SK-N-MC (cell line): ENCODE data around the gene MTTP.

Source experiments
- DNase-seq: peaks from one replicate; pipeline ENCODE4 v3.0.0-alpha.2; 2011; ENCODE audit warnings: low read depth, low spot score
- H3K27ac ChIP-seq: fragments of 200-600 bp; sonication (generic); 2 replicates; pipeline ENCODE4 v1.5.1; 2016; ENCODE audit warnings: mixed run types
- H3K36me3 ChIP-seq: fragments of 200-600 bp; sonication (generic); 2 replicates; pipeline ENCODE4 v1.6.1; 2017; ENCODE audit warnings: antibody characterized with exemption, low read length, mixed read lengths; ENCODE audit not compliant: insufficient read depth
- H3K4me3 ChIP-seq: fragments of 200-600 bp; sonication (generic); 2 replicates; pipeline ENCODE4 v1.5.1; 2016
- H3K9ac ChIP-seq: fragments of 200-600 bp; sonication (generic); 2 replicates; pipeline ENCODE4 v1.8.0; 2017; ENCODE audit warnings: mixed run types, mixed read lengths; ENCODE audit not compliant: insufficient read length
- H3K9me3 ChIP-seq: fragments of 200-600 bp; sonication (generic); 2 replicates; pipeline ENCODE4 v1.6.1; 2017; ENCODE audit warnings: low read depth, mild to moderate bottlenecking, antibody characterized with exemption, low read length, moderate library complexity, mixed read lengths
- EZH2 ChIP-seq: fragments of 200-600 bp; sonication (generic); IDR thresholded peaks from one replicate; pipeline ENCODE4 v1.6.1; 2017; ENCODE audit warnings: antibody characterized with exemption
- FOXP2 ChIP-seq: optimal IDR thresholded peaks from 2 replicates; pipeline ENCODE3; 2011; ENCODE audit warnings: mild to moderate bottlenecking, moderate library complexity; ENCODE audit not compliant: insufficient read depth; ENCODE audit errors: extremely low read length, control extremely low read depth
- POLR2AphosphoS5 ChIP-seq: IDR thresholded peaks from 2 replicates; pipeline ENCODE4 v1.6.1; 2012; ENCODE audit warnings: mild to moderate bottlenecking, low read depth, low read length, borderline replicate concordance

The MTTP gene

DNA sequence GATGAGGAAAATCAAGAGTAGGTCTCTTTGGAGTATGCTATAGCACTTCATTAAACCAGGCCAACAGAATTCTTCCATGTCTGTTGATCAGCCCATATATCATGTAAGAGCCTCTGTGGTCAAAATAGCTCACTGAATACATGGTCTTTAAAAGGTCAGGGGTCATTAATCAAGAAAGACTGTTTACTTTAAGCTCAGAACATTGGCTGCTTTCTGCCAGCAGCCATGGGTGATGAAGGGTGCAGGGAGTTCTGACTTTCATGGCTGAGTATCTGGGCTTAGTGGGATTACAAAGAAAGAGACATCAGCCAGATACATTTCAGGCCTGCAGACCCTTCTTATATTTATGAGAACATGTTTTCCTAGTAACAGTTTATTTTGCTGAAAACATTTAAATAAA lies 90.1 kb downstream of the MTTP start:
- Histone ChIP-seq H3K27ac (no peak overlapping the region), H3K9ac (no peak overlapping the region), H3K4me3 (no peak overlapping the region), H3K9me3 (no peaks in the 10 kb centered on the region), H3K36me3 (no peaks in the 10 kb centered on the region)
- TF ChIP-seq FOXP2 (no peak), POLR2AphosphoS5 (no peak), EZH2 (no peak)
- DNase-seq: no peak

DNA sequence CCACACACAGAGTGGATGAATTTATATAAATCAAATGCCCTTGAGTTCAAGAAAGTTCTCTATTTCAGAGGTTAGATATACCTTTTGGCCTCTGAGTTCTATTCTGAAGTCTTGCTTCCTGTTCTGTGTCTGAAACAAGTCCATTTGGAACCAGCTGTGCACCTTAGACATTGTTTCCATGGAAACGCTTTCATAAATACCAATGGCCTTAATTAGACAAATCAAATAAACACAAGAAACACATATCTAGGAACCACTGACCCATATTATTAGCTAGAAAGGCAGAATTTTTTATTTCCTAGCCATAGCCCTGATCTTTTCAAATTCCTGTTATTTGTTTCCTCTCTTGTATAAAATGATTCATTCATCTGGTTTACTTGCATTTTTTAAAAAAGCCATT lies 91.4 kb downstream of the MTTP start:
- Histone ChIP-seq H3K27ac (no peak overlapping the region), H3K36me3 (no peaks in the 10 kb centered on the region), H3K9me3 (no peaks in the 10 kb centered on the region), H3K9ac (no peak overlapping the region), H3K4me3 (no peak overlapping the region)
- TF ChIP-seq FOXP2 (no peak), EZH2 (no peak), POLR2AphosphoS5 (no peak)
- no peak for DNase-seq

DNA sequence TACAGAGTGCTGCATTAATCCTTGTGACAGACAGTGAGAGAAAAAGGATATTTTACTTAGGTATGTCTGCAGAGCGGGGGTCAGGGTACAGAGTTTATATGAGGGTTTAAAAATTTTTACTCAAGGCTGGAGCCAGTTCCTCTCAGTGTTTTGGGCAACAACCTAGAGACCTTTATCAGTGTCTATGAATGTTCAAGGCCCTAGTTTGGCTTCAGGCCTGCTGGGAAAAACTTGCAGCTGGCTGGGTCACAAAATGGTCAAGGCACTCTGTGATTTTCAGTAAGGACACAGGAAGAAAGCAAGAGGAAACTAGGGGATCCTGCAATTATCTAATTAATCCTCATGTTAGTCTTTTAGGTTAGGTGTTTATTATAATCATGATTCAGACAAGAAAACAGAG lies 93.8 kb downstream of the MTTP start:
- 0 out of 2 replicates have a peak, but pooled peaks cover 3% of the 10 kb centered on the region for H3K9me3 ChIP-seq
- no peak overlapping the region for H3K27ac ChIP-seq
- H3K9ac ChIP-seq: no peak overlapping the region
- no peak overlapping the region for H3K4me3 ChIP-seq
- no peaks in the 10 kb centered on the region for H3K36me3 ChIP-seq
- TF ChIP-seq POLR2AphosphoS5: no peak
- no peak for TF ChIP-seq FOXP2
- TF ChIP-seq EZH2: no peak
- no peak for DNase-seq

GRCh38 chr4:99669084-99669483 lies 94.5 kb downstream of the MTTP start:
- no peak overlapping the region for H3K4me3 ChIP-seq
- no peak overlapping the region for H3K9ac ChIP-seq
- no peaks in the 10 kb centered on the region for H3K36me3 ChIP-seq
- H3K27ac ChIP-seq: no peak overlapping the region
- no peak for TF ChIP-seq FOXP2
- TF ChIP-seq POLR2AphosphoS5: no peak
- no peak for TF ChIP-seq EZH2
- no peak for DNase-seq
- H3K9me3 ChIP-seq: 0 out of 2 replicates have a peak, but pooled peaks cover 3% of the 10 kb centered on the region

GRCh38 chr4:99670409-99671073 lies 95.9 kb downstream of the MTTP start:
- TF ChIP-seq EZH2 (no peak), POLR2AphosphoS5 (no peak), FOXP2 (no peak)

More at GRCh38 chr4:99670409-99671073, 95.9 kb downstream of the MTTP start:
- DNase-seq: no peak
- no peak overlapping the region for H3K9ac ChIP-seq
- H3K36me3 ChIP-seq: no peaks in the 10 kb centered on the region
- no peak overlapping the region for H3K4me3 ChIP-seq
- H3K9me3 ChIP-seq: 0 out of 2 replicates have a peak, but pooled peaks cover 3% of the 10 kb centered on the region
- no peak overlapping the region for H3K27ac ChIP-seq
